H9 (cell line): ENCODE data around the gene EIF3M. TPM values are rescaled to one million over a fixed set of nuclear protein-coding genes. Genes with fewer than 3 reads are reported as not detected.

Experiments used
- DNase-seq: peaks from one replicate; pipeline ENCODE4 v3.0.0-alpha.2; 2017
- H2AFZ ChIP-seq: one replicate; pipeline ENCODE4 v1.6.1; 2013; ENCODE audit warnings: mild to moderate bottlenecking, low read length, control low read depth, moderate library complexity
- H2AK5ac ChIP-seq: 2 replicates; pipeline ENCODE4 v1.6.1; 2013; ENCODE audit warnings: low read length, control low read depth, mixed read lengths; ENCODE audit not compliant: insufficient read length
- H2BK120ac ChIP-seq: one replicate; pipeline ENCODE4 v1.6.1; 2013; ENCODE audit warnings: low read depth, mild to moderate bottlenecking, low read length, control low read depth, inconsistent platforms; ENCODE audit not compliant: poor library complexity, severe bottlenecking
- H2BK12ac ChIP-seq: 2 replicates; pipeline ENCODE4 v1.6.1; 2013; ENCODE audit warnings: low read length, control low read depth, mixed read lengths, low read depth; ENCODE audit not compliant: insufficient read length
- H2BK15ac ChIP-seq: 2 replicates; pipeline ENCODE4 v1.6.1; 2013; ENCODE audit warnings: low read depth, low read length, control low read depth
- H2BK20ac ChIP-seq: one replicate; pipeline ENCODE4 v1.6.1; 2013; ENCODE audit warnings: low read depth, mild to moderate bottlenecking, low read length, control low read depth, inconsistent platforms; ENCODE audit not compliant: poor library complexity, severe bottlenecking
- H2BK5ac ChIP-seq: 2 replicates; pipeline ENCODE4 v1.6.1; 2013; ENCODE audit warnings: low read length, control low read depth, mixed read lengths; ENCODE audit not compliant: insufficient read length
- H3K14ac ChIP-seq: 2 replicates; pipeline ENCODE4 v1.6.1; 2013; ENCODE audit warnings: low read length, control low read depth; ENCODE audit not compliant: insufficient read depth
- H3K18ac ChIP-seq: 2 replicates; pipeline ENCODE4 v1.6.1; 2013; ENCODE audit warnings: low read depth, mild to moderate bottlenecking, mixed read lengths, low read length, control low read depth; ENCODE audit not compliant: insufficient read length
- H3K23ac ChIP-seq: 2 replicates; pipeline ENCODE4 v1.6.1; 2013; ENCODE audit warnings: low read length, control low read depth, mixed read lengths, low read depth; ENCODE audit not compliant: insufficient read length
- H3K23me2 ChIP-seq: 2 replicates; pipeline ENCODE4 v1.6.1; 2013; ENCODE audit warnings: low read depth, mild to moderate bottlenecking, mixed read lengths, low read length, control low read depth; ENCODE audit not compliant: insufficient read length, poor library complexity, severe bottlenecking
- H3K27ac ChIP-seq: 2 replicates; pipeline ENCODE4 v1.5.1; 2013; ENCODE audit warnings: low read length, control low read depth, mixed read lengths, low read depth; ENCODE audit not compliant: insufficient read length
- H3K27me3 ChIP-seq: 2 replicates; pipeline ENCODE4 v1.6.1; 2013; ENCODE audit warnings: low read length, control low read depth, inconsistent platforms; ENCODE audit not compliant: insufficient read depth
- H3K4ac ChIP-seq: 2 replicates; pipeline ENCODE4 v1.6.1; 2013; ENCODE audit warnings: low read depth, mild to moderate bottlenecking, control low read depth, inconsistent platforms, low read length, moderate library complexity
- H3K4me1 ChIP-seq: 2 replicates; pipeline ENCODE4 v1.6.1; 2013; ENCODE audit warnings: low read length, control low read depth, inconsistent platforms; ENCODE audit not compliant: insufficient read depth
- H3K4me2 ChIP-seq: 2 replicates; pipeline ENCODE4 v1.6.1; 2013; ENCODE audit warnings: low read length, control low read depth, mixed read lengths; ENCODE audit not compliant: insufficient read length, insufficient read depth
- H3K56ac ChIP-seq: 2 replicates; pipeline ENCODE4 v1.6.1; 2013; ENCODE audit warnings: low read depth, mild to moderate bottlenecking, mixed read lengths, low read length, control low read depth; ENCODE audit not compliant: insufficient read length
- H3K79me1 ChIP-seq: 2 replicates; pipeline ENCODE4 v1.6.1; 2013; ENCODE audit warnings: low read depth, mild to moderate bottlenecking, moderate library complexity, low read length, control low read depth, inconsistent platforms; ENCODE audit not compliant: insufficient read depth, poor library complexity, severe bottlenecking
- H3K79me2 ChIP-seq: 2 replicates; pipeline ENCODE4 v1.6.1; 2013; ENCODE audit warnings: low read length, control low read depth, inconsistent platforms; ENCODE audit not compliant: insufficient read depth
- H3K9ac ChIP-seq: 2 replicates; pipeline ENCODE4 v1.6.1; 2013; ENCODE audit warnings: low read length, control low read depth, mixed read lengths; ENCODE audit not compliant: insufficient read length; ENCODE audit errors: extremely low read depth
- H3K9me3 ChIP-seq: one replicate; pipeline ENCODE4 v1.6.1; 2013; ENCODE audit warnings: low read depth, low read length, inconsistent platforms; ENCODE audit not compliant: control insufficient read depth
- H3T11ph ChIP-seq: one replicate; pipeline ENCODE4 v1.6.1; 2013; ENCODE audit warnings: mild to moderate bottlenecking, low read length, control low read depth, inconsistent platforms
- H4K20me1 ChIP-seq: one replicate; pipeline ENCODE4 v1.6.1; 2013; ENCODE audit not compliant: control insufficient read depth, insufficient read length, insufficient read depth
- H4K5ac ChIP-seq: 2 replicates; pipeline ENCODE4 v1.6.1; 2013; ENCODE audit warnings: low read depth, mild to moderate bottlenecking, mixed read lengths, low read length, control low read depth; ENCODE audit not compliant: insufficient read length
- H4K8ac ChIP-seq: replicated peaks from 2 replicates; pipeline ENCODE4 v1.6.1; 2013; ENCODE audit warnings: low read length, control low read depth, mixed read lengths, low read depth; ENCODE audit not compliant: insufficient read length
- H4K91ac ChIP-seq: 2 replicates; pipeline ENCODE4 v1.6.1; 2013; ENCODE audit warnings: low read depth, mild to moderate bottlenecking, moderate library complexity, mixed read lengths, low read length, control low read depth; ENCODE audit not compliant: insufficient read length
- H3K27ac Mint-ChIP-seq, 3 experiments: 2 replicates in 2 of 3; 3 replicates in 1 of 3; pipeline ENCODE4 v1.8.0; 2020 to 2021; ENCODE audit warnings: mixed read lengths in 3 of 3, mild to moderate bottlenecking in 1 of 3, moderate library complexity in 1 of 3
- H3K27me3 Mint-ChIP-seq: 2 replicates; pipeline ENCODE4 v1.8.0; 2021; ENCODE audit warnings: low read depth, mild to moderate bottlenecking, moderate library complexity, mixed read lengths
- H3K36me3 Mint-ChIP-seq, 3 experiments: 2 replicates in 2 of 3; 3 replicates in 1 of 3; pipeline ENCODE4 v1.8.0; 2020 to 2021; ENCODE audit warnings: low read depth in 3 of 3, mixed read lengths in 3 of 3; ENCODE audit not compliant: insufficient read depth in 1 of 3
- H3K4me1 Mint-ChIP-seq, 2 experiments: 2 replicates each; pipeline ENCODE4 v1.8.0; 2020; ENCODE audit warnings: mixed read lengths in 2 of 2
- H3K4me3 Mint-ChIP-seq, 2 experiments: 2 replicates in 1 of 2; 3 replicates in 1 of 2; pipeline ENCODE4 v1.8.0; 2020 to 2021; ENCODE audit warnings: mild to moderate bottlenecking in 2 of 2, mixed read lengths in 2 of 2, moderate library complexity in 1 of 2
- H3K9me3 Mint-ChIP-seq, 2 experiments: 2 replicates in 1 of 2; 3 replicates in 1 of 2; pipeline ENCODE4 v1.8.0; 2020; ENCODE audit warnings: mild to moderate bottlenecking in 2 of 2, mixed read lengths in 2 of 2, moderate library complexity in 1 of 2
- CTCF ChIP-seq: fragments of 200-600 bp; sonication (generic); conservative IDR thresholded peaks from 3 replicates; pipeline ENCODE4 v1.8.0; 2021; ENCODE audit warnings: antibody characterized with exemption, mild to moderate bottlenecking
- WGBS: extraction: QIAGEN DNeasy Blood & Tissue Kit; methylation state at CpG from one replicate; pipeline ENCODE4 v1.1.7; 2013; ENCODE audit warnings: missing lambda C conversion rate, low lambda C conversion rate, mixed read lengths; ENCODE audit not compliant: insufficient read length; ENCODE audit errors: extremely low coverage; 5-methylcytosine and 5-hydroxymethylcytosine counted together
- total RNA-seq: library from RNA; stranded (reverse); gene quantifications from 2 replicates; pipeline ENCODE4 v1.2.1, GENCODE V29; 2021

The EIF3M gene
- total RNA-seq, 1 experiment from 2014 or later = 365 TPM

GRCh38 chr11:32569313-32569881 is 14.2 kb upstream of the EIF3M start:
- H3K27me3 Mint-ChIP-seq = peaks cover 16% of the 10 kb centered on the region
- H4K91ac ChIP-seq = no peak overlapping the region
- H3K23me2 ChIP-seq = no peaks in the 10 kb centered on the region
- H3K23ac ChIP-seq = no peak overlapping the region
- no peak overlapping the region for H2AK5ac ChIP-seq
- H3K9me3 Mint-ChIP-seq = peaks cover 0 to 5% of the 10 kb centered on the region in 2 experiments; a peak in 1 of 5 replicates
- no peak overlapping the region for H4K5ac ChIP-seq
- H2BK12ac ChIP-seq = no peak overlapping the region
- no peaks in the 10 kb centered on the region for H4K20me1 ChIP-seq
- no peak overlapping the region for H3K14ac ChIP-seq
- no peaks in the 10 kb centered on the region for H3K9me3 ChIP-seq
- no peak overlapping the region for H3K27ac Mint-ChIP-seq
- H3K4me2 ChIP-seq = no peak overlapping the region
- no peak overlapping the region for H2BK20ac ChIP-seq
- H3T11ph ChIP-seq = no peak overlapping the region
- no peak overlapping the region for H3K56ac ChIP-seq
- DNase-seq = no peak
- no peak overlapping the region for H2BK15ac ChIP-seq
- no CpG with 5 or more reads among the region's 4 CpGs for WGBS
- no peak overlapping the region for H2BK120ac ChIP-seq
- H3K9ac ChIP-seq = no peak overlapping the region
- no peaks in the 10 kb centered on the region for H3K79me2 ChIP-seq
- no peaks in the 10 kb centered on the region; a peak in 1 of 7 replicates for H3K36me3 Mint-ChIP-seq
- no peak overlapping the region for H3K27ac ChIP-seq
- H3K4me1 Mint-ChIP-seq = peaks cover 9 to 10% of the 10 kb centered on the region in 2 experiments
- no peak overlapping the region for H2BK5ac ChIP-seq
- no peak overlapping the region for H3K4me3 Mint-ChIP-seq
- H3K4me1 ChIP-seq = peaks cover 6% of the 10 kb centered on the region; the same call in 1 of the 2 replicates
- H3K4ac ChIP-seq = no peak overlapping the region
- TF ChIP-seq CTCF = no peak
- H3K79me1 ChIP-seq = no peaks in the 10 kb centered on the region
- no peak overlapping the region for H3K18ac ChIP-seq
- no peak overlapping the region for H4K8ac ChIP-seq
- H3K27me3 ChIP-seq = no peaks in the 10 kb centered on the region
- H2AFZ ChIP-seq = no peak overlapping the region
